ENCODE data around the gene PRAME. TPM values are rescaled to one million over a fixed set of nuclear protein-coding genes. Genes with fewer than 3 reads are reported as not detected.
"Not testable (repeated sequence)": the region's sequence is repeated elsewhere in the genome, so short reads cannot be mapped to it uniquely, and the experiment has no call there.

The PRAME gene
- total RNA-seq, 1 donor from 2014 or later: not detected

DNA sequence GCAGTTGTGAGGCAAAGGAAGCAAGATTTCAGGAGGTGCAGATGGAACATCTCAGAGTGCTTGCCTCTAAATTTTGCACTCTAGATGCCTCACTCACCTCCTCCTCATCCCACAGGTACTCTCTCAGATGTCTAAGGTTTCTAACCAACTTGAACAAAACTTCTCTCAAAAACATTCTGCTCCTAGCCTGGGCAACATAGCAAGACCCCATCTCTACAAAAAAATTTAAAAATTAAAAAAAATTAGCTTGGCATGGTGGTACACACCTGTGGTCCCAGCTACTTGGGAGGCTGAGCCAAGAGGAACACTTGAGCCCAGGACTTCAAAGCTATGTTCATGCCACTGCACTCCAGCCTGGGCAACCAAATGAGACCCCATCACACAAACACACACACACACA is 43.2 kb downstream of the PRAME start:
- peaks cover 63% of the 10 kb centered on the region for H3K27me3 Mint-ChIP-seq (ENCODE audit: low read depth, unreplicated experiment)
- Histone ChIP-seq H3K9ac (ENCODE audit: low read length) (no peak overlapping the region), H3K9me3 (ENCODE audit: insufficient read depth, low read depth, low read length) (no peaks in the 10 kb centered on the region), H3K4me3 (ENCODE audit: insufficient read depth, low read depth, low read length) (no peak overlapping the region), H3K36me3 (ENCODE audit: insufficient read depth, low read length) (no peaks in the 10 kb centered on the region), H2AFZ (ENCODE audit: low read depth, low read length) (no peak overlapping the region), H3K79me2 (ENCODE audit: insufficient read depth, low read length) (no peaks in the 10 kb centered on the region), H3K27me3 (ENCODE audit: insufficient read depth, low read length) (no peaks in the 10 kb centered on the region), H4K20me1 (ENCODE audit: insufficient read depth, low read length) (no peaks in the 10 kb centered on the region), H3K27ac (ENCODE audit: low read depth, low read length) (no peak overlapping the region), H3K4me2 (ENCODE audit: low read length) (no peak overlapping the region), H3K4me1 (ENCODE audit: insufficient read depth, low read length) (no peaks in the 10 kb centered on the region)
- H3K4me3 Mint-ChIP-seq (ENCODE audit: unreplicated experiment): no peak overlapping the region
- TF ChIP-seq EZH2 (IDR thresholded peaks at IDR 0.05; ENCODE audit: insufficient read depth, low read length): no peak
- TF ChIP-seq, protein P1, sequence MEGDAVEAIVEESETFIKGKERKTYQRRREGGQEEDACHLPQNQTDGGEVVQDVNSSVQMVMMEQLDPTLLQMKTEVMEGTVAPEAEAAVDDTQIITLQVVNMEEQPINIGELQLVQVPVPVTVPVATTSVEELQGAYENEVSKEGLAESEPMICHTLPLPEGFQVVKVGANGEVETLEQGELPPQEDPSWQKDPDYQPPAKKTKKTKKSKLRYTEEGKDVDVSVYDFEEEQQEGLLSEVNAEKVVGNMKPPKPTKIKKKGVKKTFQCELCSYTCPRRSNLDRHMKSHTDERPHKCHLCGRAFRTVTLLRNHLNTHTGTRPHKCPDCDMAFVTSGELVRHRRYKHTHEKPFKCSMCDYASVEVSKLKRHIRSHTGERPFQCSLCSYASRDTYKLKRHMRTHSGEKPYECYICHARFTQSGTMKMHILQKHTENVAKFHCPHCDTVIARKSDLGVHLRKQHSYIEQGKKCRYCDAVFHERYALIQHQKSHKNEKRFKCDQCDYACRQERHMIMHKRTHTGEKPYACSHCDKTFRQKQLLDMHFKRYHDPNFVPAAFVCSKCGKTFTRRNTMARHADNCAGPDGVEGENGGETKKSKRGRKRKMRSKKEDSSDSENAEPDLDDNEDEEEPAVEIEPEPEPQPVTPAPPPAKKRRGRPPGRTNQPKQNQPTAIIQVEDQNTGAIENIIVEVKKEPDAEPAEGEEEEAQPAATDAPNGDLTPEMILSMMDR (IDR thresholded peaks at IDR 0.05; ENCODE audit: insufficient read depth, low read depth, low read length): no peak
- no peak for FAIRE-seq
- no peak for DNase-seq (ENCODE audit: low read depth)
- H3K4me1 Mint-ChIP-seq (ENCODE audit: low read depth, unreplicated experiment): no peaks in the 10 kb centered on the region
- no peaks in the 10 kb centered on the region for H3K36me3 Mint-ChIP-seq (ENCODE audit: low read depth, unreplicated experiment)
- H3K27ac Mint-ChIP-seq (ENCODE audit: unreplicated experiment): no peak overlapping the region
- peaks cover 4% of the 10 kb centered on the region for H3K9me3 Mint-ChIP-seq (ENCODE audit: unreplicated experiment)

GRCh38 chr22:22514431-22514830 is 44.6 kb downstream of the PRAME start:
- H3K27ac ChIP-seq (ENCODE audit: low read depth, low read length); H3K36me3 Mint-ChIP-seq (ENCODE audit: low read depth, unreplicated experiment); H3K9me3 ChIP-seq (ENCODE audit: insufficient read depth, low read depth, low read length); H3K4me3 Mint-ChIP-seq (ENCODE audit: unreplicated experiment); H3K9me3 Mint-ChIP-seq (ENCODE audit: unreplicated experiment); H3K36me3 ChIP-seq (ENCODE audit: insufficient read depth, low read length); H3K4me3 ChIP-seq (ENCODE audit: insufficient read depth, low read depth, low read length); FAIRE-seq; H4K20me1 ChIP-seq (ENCODE audit: insufficient read depth, low read length); H3K9ac ChIP-seq (ENCODE audit: low read length); DNase-seq (ENCODE audit: low read depth); H3K79me2 ChIP-seq (ENCODE audit: insufficient read depth, low read length); H3K27ac Mint-ChIP-seq (ENCODE audit: unreplicated experiment); H3K4me2 ChIP-seq (ENCODE audit: low read length); H3K4me1 Mint-ChIP-seq (ENCODE audit: low read depth, unreplicated experiment); H2AFZ ChIP-seq (ENCODE audit: low read depth, low read length); H3K27me3 ChIP-seq (ENCODE audit: insufficient read depth, low read length); H3K4me1 ChIP-seq (ENCODE audit: insufficient read depth, low read length): not testable (repeated sequence)
- peaks cover 57% of the 10 kb centered on the region for H3K27me3 Mint-ChIP-seq (ENCODE audit: low read depth, unreplicated experiment)

GRCh38 chr22:22513619-22514018 is 45.4 kb downstream of the PRAME start:
- H3K4me2 ChIP-seq (ENCODE audit: low read length): no peak overlapping the region
- H4K20me1 ChIP-seq (ENCODE audit: insufficient read depth, low read length): no peaks in the 10 kb centered on the region
- DNase-seq (ENCODE audit: low read depth) (no peak), FAIRE-seq (no peak)
- no peak overlapping the region for H2AFZ ChIP-seq (ENCODE audit: low read depth, low read length)
- no peak overlapping the region for H3K4me3 ChIP-seq (ENCODE audit: insufficient read depth, low read depth, low read length)
- TF ChIP-seq, protein P1 (IDR thresholded peaks at IDR 0.05; ENCODE audit: insufficient read depth, low read depth, low read length): no peak
- TF ChIP-seq EZH2 (IDR thresholded peaks at IDR 0.05; ENCODE audit: insufficient read depth, low read length): no peak
- H3K4me1 ChIP-seq (ENCODE audit: insufficient read depth, low read length): peaks cover 3% of the 10 kb centered on the region
- no peaks in the 10 kb centered on the region for H3K27me3 ChIP-seq (ENCODE audit: insufficient read depth, low read length)
- H3K27me3 Mint-ChIP-seq (ENCODE audit: low read depth, unreplicated experiment): peaks cover 56% of the 10 kb centered on the region
- H3K9ac ChIP-seq (ENCODE audit: low read length): no peak overlapping the region
- no peak overlapping the region for H3K4me3 Mint-ChIP-seq (ENCODE audit: unreplicated experiment)
- no peaks in the 10 kb centered on the region for H3K4me1 Mint-ChIP-seq (ENCODE audit: low read depth, unreplicated experiment)
- H3K9me3 Mint-ChIP-seq (ENCODE audit: unreplicated experiment): peaks cover 7% of the 10 kb centered on the region
- H3K9me3 ChIP-seq (ENCODE audit: insufficient read depth, low read depth, low read length): peaks cover 3% of the 10 kb centered on the region
- H3K36me3 ChIP-seq (ENCODE audit: insufficient read depth, low read length): no peaks in the 10 kb centered on the region
- H3K36me3 Mint-ChIP-seq (ENCODE audit: low read depth, unreplicated experiment): no peaks in the 10 kb centered on the region
- no peaks in the 10 kb centered on the region for H3K79me2 ChIP-seq (ENCODE audit: insufficient read depth, low read length)
- no peak overlapping the region for H3K27ac Mint-ChIP-seq (ENCODE audit: unreplicated experiment)
- no peak overlapping the region for H3K27ac ChIP-seq (ENCODE audit: low read depth, low read length)

Data from astrocyte (in vitro differentiated cells and primary cell).